Measurements from ENCODE around the gene GNB1.

DNA sequence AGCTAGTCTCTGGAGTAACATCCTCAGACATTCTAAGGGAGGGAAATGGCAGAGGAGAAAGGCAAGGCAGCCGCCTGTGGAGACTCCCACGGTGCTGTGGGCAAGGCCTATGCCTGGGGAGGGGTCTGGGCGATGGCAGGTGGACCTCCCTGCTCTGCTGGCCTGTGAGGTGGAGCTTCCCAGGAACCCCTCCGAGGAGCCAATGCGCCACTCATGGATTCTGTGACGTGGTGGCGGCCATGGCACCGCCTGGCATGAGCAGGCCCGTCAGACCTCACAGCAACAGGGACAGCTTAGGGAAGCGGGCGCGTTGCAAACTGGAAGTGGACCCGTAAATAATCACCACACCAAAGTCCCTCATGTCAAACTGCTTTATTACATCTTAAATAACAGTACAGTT lies 106.0 kb downstream of the GNB1 start:
- no peak for TF ChIP-seq SNAI2 (CRISPR knock-in tag; IDR thresholded peaks at IDR 0.05)
- TF ChIP-seq ZFP3 (CRISPR knock-in tag; IDR thresholded peaks at IDR 0.05) = no peak
- TF ChIP-seq ZFP30 (CRISPR knock-in tag; IDR thresholded peaks at IDR 0.05) = no peak
- TF ChIP-seq CREB5 (CRISPR knock-in tag; IDR thresholded peaks at IDR 0.05; ENCODE audit: low read depth) = no peak

Data from SK-N-SH treated with all-trans-retinoic acid at 6 μM for 48 hours (cell line).